ENCODE measurements around the gene EPB41L1. TPM values are rescaled to one million over a fixed set of nuclear protein-coding genes. Genes with fewer than 3 reads are reported as not detected.

Gene EPB41L1
- total RNA-seq, 1 experiment from 2014 or later: 42.1 TPM

- no peak for DNase-seq (ENCODE audit: low read depth, low spot score)
- H3K27ac ChIP-seq (ENCODE audit: low read depth, low read length): no peak overlapping the region
- CTCF ChIA-PET: interaction anchor here (2.8 kb wide), 1 partner anchor 9 kb away, joined by 16 read pairs; no protein-coding TSS in a partner anchor
- no peaks in the 10 kb centered on the region for H4K20me1 ChIP-seq (ENCODE audit: insufficient read depth)
- POLR2A ChIA-PET: no interaction called here
- ATAC-seq: no peak
- no peaks in the 10 kb centered on the region for H3K9me2 ChIP-seq (ENCODE audit: insufficient read depth)
- no peaks in the 10 kb centered on the region for H3K79me2 ChIP-seq (ENCODE audit: insufficient read depth, low read length)
- H2AFZ ChIP-seq (ENCODE audit: low read depth, low read length, poor library complexity, severe bottlenecking): no peak overlapping the region
- H3K4me2 ChIP-seq (ENCODE audit: low read length): no peak overlapping the region
- H3K27me3 ChIP-seq (ENCODE audit: insufficient read depth, low read length): no peaks in the 10 kb centered on the region
- H3K36me3 ChIP-seq (ENCODE audit: control insufficient read depth in 1 of 2, insufficient read depth in 2 of 2, low read length in 2 of 2): peaks cover 3 to 5% of the 10 kb centered on the region in 2 experiments; a peak in 3 of 4 replicates
- RAD21 ChIA-PET (ENCODE audit: low non-redundant PET in 1 of 2, low total read pairs in 2 of 2, uncharacterized antibody in 2 of 2, unreplicated experiment in 2 of 2): no interaction called here
- no TSS peak for BruUV-seq (replicated peaks)
- TF ChIP-seq CEBPB (IDR thresholded peaks at IDR 0.05; ENCODE audit: low read depth) (no peak), ATF3 (IDR thresholded peaks at IDR 0.05) (no peak), ZFX (IDR thresholded peaks at IDR 0.05) (no peak), EGR1 (IDR thresholded peaks at IDR 0.05; ENCODE audit: low read depth) (no peak), POLR2AphosphoS5 (IDR thresholded peaks at IDR 0.05; ENCODE audit: low read depth, low read length) (no peak), TCF7L2 (IDR thresholded peaks at IDR 0.05; ENCODE audit: borderline replicate concordance, extremely low read depth, insufficient read depth, insufficient read length) (no peak)
- TF ChIP-seq, protein P1, sequence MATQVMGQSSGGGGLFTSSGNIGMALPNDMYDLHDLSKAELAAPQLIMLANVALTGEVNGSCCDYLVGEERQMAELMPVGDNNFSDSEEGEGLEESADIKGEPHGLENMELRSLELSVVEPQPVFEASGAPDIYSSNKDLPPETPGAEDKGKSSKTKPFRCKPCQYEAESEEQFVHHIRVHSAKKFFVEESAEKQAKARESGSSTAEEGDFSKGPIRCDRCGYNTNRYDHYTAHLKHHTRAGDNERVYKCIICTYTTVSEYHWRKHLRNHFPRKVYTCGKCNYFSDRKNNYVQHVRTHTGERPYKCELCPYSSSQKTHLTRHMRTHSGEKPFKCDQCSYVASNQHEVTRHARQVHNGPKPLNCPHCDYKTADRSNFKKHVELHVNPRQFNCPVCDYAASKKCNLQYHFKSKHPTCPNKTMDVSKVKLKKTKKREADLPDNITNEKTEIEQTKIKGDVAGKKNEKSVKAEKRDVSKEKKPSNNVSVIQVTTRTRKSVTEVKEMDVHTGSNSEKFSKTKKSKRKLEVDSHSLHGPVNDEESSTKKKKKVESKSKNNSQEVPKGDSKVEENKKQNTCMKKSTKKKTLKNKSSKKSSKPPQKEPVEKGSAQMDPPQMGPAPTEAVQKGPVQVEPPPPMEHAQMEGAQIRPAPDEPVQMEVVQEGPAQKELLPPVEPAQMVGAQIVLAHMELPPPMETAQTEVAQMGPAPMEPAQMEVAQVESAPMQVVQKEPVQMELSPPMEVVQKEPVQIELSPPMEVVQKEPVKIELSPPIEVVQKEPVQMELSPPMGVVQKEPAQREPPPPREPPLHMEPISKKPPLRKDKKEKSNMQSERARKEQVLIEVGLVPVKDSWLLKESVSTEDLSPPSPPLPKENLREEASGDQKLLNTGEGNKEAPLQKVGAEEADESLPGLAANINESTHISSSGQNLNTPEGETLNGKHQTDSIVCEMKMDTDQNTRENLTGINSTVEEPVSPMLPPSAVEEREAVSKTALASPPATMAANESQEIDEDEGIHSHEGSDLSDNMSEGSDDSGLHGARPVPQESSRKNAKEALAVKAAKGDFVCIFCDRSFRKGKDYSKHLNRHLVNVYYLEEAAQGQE (IDR thresholded peaks at IDR 0.05; ENCODE audit: low read depth): no peak
- TF ChIP-seq, protein P2, sequence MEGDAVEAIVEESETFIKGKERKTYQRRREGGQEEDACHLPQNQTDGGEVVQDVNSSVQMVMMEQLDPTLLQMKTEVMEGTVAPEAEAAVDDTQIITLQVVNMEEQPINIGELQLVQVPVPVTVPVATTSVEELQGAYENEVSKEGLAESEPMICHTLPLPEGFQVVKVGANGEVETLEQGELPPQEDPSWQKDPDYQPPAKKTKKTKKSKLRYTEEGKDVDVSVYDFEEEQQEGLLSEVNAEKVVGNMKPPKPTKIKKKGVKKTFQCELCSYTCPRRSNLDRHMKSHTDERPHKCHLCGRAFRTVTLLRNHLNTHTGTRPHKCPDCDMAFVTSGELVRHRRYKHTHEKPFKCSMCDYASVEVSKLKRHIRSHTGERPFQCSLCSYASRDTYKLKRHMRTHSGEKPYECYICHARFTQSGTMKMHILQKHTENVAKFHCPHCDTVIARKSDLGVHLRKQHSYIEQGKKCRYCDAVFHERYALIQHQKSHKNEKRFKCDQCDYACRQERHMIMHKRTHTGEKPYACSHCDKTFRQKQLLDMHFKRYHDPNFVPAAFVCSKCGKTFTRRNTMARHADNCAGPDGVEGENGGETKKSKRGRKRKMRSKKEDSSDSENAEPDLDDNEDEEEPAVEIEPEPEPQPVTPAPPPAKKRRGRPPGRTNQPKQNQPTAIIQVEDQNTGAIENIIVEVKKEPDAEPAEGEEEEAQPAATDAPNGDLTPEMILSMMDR (IDR thresholded peaks at IDR 0.05 in 2 of 3, conservative IDR thresholded peaks at IDR 0.05 in 1 of 3; ENCODE audit: borderline replicate concordance in 1 of 3, insufficient read depth in 1 of 3, low read depth in 2 of 3, low read length in 2 of 3): no peak
- H3K9ac ChIP-seq (ENCODE audit: low read length): no peak overlapping the region
- H3K9me3 ChIP-seq (ENCODE audit: control insufficient read depth in 1 of 2, insufficient read depth in 1 of 2, low read depth in 1 of 2, low read length in 2 of 2): no peaks in the 10 kb centered on the region
- H3K4me1 ChIP-seq (ENCODE audit: control insufficient read depth in 1 of 2, insufficient read depth in 2 of 2, low read length in 2 of 2): no peaks in the 10 kb centered on the region
- H3K4me3 ChIP-seq (replicated peaks in 1 of 2; ENCODE audit: low read depth in 1 of 2, low read length in 2 of 2): no peak overlapping the region
- intact Hi-C loops (cut with micrococcal nuclease): no loop called here
Observed at GRCh38 chr20:36193977-36194712, 39.6 kb downstream of the EPB41L1 start.
